GM12865 (cell line): ENCODE results near the gene GNG8.

Experiments
- DNase-seq: peaks from one replicate; pipeline ENCODE4 v3.0.0; 2010; ENCODE audit warnings: low read depth
- H3K4me3 ChIP-seq: 2 replicates; pipeline ENCODE4 v1.5.1; 2011; ENCODE audit warnings: mild to moderate bottlenecking, low read depth, low read length, control low read depth
- TF ChIP-seq, protein P1 (sequence below): IDR thresholded peaks from 2 replicates; pipeline ENCODE4 v1.5.1; 2011; ENCODE audit warnings: low read length, control low read depth, low read depth, inconsistent platforms; ENCODE audit not compliant: insufficient read depth; ENCODE audit errors: missing control alignments

The GNG8 gene

DNA sequence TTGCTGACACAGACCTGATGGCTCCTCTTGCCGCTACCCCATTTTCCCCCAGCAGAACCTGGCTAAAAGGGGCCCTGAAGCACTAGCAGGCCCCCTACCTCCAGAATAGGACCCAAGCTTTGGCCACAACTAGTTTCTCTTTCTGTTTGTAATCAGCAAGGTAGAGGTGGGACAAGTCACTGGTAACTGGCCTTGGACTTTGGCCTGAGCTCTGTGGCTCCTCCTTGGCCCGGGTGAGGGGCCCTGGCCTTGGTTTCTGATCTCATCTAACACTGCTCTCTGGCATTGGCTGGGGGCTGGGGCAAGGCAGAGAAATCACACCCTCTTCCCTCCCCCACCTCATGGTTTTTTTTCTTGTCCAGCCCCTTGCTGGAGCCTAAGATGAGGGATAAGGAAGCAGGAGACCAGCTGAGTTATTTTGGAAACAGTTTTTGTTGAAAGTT is 32.8 kb downstream of the GNG8 start:
- peak overlapping the region; percentile 97 for H3K4me3 ChIP-seq
- TF ChIP-seq, protein P1, sequence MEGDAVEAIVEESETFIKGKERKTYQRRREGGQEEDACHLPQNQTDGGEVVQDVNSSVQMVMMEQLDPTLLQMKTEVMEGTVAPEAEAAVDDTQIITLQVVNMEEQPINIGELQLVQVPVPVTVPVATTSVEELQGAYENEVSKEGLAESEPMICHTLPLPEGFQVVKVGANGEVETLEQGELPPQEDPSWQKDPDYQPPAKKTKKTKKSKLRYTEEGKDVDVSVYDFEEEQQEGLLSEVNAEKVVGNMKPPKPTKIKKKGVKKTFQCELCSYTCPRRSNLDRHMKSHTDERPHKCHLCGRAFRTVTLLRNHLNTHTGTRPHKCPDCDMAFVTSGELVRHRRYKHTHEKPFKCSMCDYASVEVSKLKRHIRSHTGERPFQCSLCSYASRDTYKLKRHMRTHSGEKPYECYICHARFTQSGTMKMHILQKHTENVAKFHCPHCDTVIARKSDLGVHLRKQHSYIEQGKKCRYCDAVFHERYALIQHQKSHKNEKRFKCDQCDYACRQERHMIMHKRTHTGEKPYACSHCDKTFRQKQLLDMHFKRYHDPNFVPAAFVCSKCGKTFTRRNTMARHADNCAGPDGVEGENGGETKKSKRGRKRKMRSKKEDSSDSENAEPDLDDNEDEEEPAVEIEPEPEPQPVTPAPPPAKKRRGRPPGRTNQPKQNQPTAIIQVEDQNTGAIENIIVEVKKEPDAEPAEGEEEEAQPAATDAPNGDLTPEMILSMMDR: no peak
- DNase-seq: peak; percentile 46

DNA sequence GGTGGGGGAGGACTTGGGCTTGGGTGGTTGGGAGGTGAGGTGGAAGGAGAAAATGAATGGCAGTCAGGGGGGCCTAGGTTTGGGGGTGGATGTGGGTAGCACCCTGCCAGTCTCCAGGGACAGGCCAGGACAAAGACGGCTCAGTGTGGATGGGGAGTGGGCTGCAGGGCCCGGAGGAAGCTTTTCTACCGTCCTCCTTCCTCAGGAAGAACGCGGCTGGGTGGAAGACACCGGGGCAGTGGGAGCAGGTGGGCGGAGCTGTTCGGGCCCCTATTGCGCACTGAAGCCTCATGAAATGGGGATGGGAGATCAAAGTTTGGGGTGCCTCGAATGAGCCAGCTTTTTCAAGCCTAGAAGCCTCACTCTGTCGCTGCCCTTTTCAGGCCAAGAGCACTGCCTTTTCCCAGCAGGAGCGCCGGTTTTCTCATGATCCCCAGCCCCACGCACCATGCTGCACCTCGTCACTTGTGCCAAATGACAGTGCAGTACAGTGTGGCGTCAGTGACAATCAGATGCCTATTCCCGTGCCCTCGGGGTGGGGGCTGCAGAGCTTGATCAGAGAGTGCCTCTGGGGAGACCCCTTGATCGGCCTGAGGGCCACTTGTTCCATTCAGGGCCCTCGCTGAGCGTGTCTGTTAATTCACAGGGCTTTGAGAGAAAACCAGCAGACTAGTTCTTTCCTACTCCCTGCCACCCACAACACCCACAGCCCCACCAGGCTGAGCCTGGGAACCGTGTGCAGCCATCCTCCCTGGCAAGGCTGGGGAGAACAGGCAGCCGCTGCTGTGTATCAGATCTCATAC is 33.4 kb downstream of the GNG8 start:
- no peak for DNase-seq
- TF ChIP-seq, protein P1: no peak
- peak overlapping the region; percentile 97 for H3K4me3 ChIP-seq

DNA sequence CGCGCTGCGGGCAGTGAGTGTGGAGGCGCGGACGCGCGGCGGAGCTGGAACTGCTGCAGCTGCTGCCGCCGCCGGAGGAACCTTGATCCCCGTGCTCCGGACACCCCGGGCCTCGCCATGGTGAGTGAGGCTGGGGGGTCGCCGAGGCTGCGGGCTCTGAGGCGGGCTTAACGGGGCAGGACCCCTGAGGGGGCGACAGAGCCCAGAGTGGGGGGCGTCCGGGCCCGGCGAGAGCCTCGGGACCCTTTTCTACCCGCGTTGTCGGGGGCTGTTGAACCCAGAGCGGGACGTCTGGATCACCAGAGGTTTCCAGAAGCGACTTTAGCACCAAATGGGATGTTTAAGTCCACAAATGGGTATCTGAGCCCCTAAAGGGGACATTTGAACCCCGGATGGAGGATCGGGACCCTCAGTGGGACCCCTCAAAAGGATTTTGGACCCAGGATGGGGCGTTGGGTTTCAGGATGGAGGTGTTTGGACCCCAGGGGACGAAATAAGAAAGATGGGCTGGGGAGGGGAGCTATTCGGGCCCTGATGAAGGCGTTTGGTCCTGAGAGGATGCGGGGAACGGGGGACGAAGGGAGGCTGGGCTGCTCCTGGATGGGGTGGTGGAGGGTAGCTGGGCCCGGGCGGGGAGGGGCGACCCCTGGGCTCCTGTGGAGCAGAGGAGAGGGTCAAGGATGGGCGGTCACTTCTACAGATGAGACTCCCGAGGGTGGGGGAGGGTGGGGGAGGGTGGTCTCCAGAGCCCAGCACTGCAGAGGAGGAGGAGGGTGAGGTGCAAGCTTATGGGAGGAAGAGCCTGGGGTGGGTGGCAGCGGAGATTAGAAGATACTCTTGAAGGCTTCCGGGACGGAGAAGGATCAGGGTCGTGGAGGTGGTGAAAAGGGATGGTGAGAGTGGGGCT is 34.4 kb downstream of the GNG8 start, which contains the start of gene CALM3:
Gene CALM3, plus strand, starts transcription at position 13 of the 907 bp plus-strand sequence. Its CDS starts 105 bp downstream, at position 118.
- TF ChIP-seq, protein P1: no peak
- peak within 1 kb of the TSS; percentile 97 for H3K4me3 ChIP-seq
- peak; percentile 30 for DNase-seq

DNA sequence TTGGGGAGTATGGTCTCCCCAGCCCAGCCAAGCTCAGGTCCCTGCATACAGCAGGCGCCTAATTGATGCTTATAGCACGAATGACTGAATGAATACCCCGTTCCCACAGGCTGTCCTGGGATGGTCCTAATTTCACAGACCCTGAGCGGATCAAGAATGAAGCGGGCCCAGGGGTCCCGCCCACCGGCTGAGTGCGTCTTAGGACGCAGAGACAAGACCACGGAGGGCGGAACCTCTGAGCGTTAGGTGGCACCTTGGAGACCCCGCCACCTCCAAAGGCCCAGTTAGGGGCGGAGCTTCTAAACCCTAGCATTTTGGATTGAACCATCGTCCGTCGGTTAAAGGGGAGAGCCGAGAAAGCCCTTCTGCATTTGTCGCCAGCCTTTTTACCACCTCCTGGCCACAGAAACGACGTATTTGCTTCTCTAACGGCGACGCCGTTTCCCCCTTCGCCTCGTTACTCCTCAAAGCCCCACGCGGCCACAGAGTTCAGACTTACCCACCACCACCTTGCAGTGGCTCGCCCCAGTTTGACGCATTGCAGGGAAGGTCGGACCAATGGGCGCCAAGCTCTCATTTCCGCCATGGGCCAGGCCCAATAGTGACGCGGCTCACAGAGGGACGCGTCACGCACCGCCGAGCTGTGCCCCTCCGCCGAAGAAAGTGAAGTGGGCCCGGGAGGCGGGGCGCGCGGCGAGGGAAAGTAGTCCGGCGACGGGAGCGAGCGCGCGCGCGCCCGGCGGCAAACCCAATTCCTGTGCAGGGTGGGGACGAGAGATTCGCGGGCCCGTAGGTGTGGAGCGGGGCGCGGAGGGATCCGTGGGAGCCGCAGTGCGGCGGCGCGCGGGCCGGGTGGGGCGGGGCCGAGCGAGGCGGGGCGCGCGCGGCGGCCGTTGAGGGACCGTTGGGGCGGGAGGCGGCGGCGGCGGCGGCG is 35.4 kb downstream of the GNG8 start:
- peak overlapping the region; percentile 70 for H3K4me3 ChIP-seq
- peak; percentile 100 for DNase-seq
- TF ChIP-seq, protein P1: no peak

DNA sequence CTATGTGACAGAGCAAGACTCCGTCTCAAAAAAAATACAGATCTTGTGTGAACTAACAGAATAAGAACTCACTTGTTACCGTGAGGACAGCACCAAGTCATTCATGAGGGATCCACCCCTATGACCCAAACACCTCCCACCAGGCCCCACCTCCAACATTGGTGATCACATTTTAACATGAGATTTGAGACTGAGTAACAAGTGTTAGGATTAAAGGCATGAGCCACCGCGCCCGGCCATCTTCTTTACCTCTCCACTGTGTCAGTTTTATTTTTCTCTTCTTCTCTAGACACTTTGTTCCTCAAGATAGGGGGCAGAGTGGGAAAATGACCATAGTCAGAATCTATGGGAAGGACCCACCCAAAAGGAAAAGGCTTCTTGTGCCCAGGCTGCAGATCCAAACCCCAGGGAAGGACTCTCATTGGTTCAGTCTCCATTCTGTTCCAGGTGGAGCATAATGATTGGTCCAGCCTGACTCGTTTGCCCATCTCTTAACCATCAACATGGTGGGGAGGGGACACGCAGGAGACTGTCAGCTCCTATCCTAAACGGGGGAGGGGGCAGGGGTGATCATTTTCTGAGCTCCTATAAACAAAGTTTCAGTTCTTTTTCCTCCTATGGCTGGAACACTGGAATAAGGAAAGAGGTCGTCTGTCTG is 36.2 kb downstream of the GNG8 start:
- DNase-seq: peak; percentile 24
- TF ChIP-seq, protein P1: no peak
- H3K4me3 ChIP-seq: peak overlapping the region; percentile 70
